ENCODE results near the gene CMTM4. TPM values are rescaled to one million over a fixed set of nuclear protein-coding genes. Genes with fewer than 3 reads are reported as not detected.
A peak's percentile ranks its signal among the peaks of the same experiment; 100 is the strongest.

Gene CMTM4
- 34.8 and 35.0 TPM in 2 replicates for total RNA-seq (2014; rRNA removed; shearing (Covaris generic))

- DNase-seq (ENCODE audit: low spot score): peak; percentile 70
Measured at GRCh38 chr16:66696669-66697630, at the start of gene CMTM4. CMTM4 (minus strand) TSS chr16:66696743; CDS start chr16:66696525, 218 bp downstream.

DNA sequence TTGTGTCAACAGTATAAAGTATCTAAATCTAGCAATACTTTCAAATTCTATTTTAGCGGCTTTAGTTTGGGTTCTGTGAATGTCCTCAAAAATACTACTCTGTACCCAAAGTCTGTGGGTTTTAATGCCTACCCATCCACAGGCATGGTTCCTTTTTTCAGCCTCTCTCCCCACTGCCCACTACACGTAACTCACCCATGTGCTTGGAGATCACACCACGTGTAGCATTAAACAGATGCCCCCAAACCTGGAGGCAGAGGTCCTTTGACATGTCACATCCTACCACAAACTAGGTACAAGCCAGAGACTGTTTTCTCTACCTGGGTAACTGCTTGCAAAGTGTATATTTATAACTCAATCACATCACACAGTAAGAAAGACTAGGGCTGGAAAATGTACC lies 49.5 kb upstream of the CMTM4 start:
- DNase-seq (ENCODE audit: low spot score): no peak

- no peak for DNase-seq (ENCODE audit: low spot score)
Measured at GRCh38 chr16:66741950-66742808, 45.6 kb upstream of the CMTM4 start.

DNA sequence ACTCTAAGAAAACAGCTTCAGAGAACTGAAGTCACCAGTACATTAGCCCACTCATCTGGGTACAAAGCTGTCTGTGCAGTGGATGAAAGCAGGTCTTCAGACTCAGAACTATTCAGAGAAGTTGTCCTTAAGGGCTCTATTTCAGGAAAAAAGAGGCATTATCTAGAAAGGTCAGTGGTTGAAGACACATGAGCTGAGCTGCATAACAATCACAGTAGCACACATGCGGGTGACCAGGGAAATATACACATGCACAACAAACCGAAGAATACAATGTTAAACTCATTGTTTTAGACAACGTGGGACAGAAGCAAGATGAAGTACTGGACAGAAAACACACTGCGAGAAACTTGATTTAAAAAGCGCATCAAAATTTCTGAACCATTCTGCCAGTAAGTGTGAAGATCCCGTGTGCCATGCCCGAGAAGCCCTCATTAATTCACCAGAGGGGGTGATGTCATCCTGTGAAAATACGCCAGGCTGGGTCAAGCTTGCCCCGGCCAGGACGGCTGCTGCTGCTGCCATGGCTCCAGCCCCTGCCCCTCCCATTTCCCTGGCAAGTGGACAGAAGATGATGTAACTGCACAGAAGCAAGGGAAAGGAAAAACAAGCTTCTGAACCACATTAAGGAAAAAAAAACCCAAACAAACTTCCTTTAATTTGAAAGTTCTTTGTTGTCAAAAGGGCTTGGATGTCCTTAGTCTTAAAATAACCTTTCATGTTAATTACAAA lies 44.8 kb upstream of the CMTM4 start:
- peak; percentile 74 for DNase-seq (ENCODE audit: low spot score)

DNA sequence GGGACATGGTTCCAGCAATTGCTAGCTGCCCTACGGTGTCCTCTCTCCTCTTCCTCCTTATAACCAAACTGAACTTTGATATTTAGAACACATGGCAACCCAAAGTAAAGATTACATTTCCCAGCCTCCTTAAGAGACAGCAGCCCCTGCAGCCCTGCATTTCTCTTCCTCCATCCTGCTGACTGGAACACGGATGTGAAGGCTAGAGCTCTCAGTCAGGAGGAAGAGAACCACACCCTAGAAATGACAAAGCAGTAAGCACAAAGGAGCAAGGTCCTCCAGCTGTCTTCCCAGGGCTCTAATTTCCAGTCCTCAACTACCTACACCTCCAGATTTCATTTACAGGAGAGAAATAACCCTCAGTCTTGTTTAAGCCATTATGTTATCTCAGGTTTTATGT lies 44.0 kb upstream of the CMTM4 start:
- DNase-seq (ENCODE audit: low spot score): peak; percentile 35

- DNase-seq (ENCODE audit: low spot score): peak; percentile 30
Measured at GRCh38 chr16:66740010-66740409, 43.5 kb upstream of the CMTM4 start.

- DNase-seq (ENCODE audit: low spot score): no peak
Measured at GRCh38 chr16:66735891-66736290, 39.3 kb upstream of the CMTM4 start.

- no peak for DNase-seq (ENCODE audit: low spot score)
Measured at GRCh38 chr16:66731101-66731500, 34.6 kb upstream of the CMTM4 start.

- no peak for DNase-seq (ENCODE audit: low spot score)
Measured at GRCh38 chr16:66728804-66729203, 32.3 kb upstream of the CMTM4 start.

GRCh38 chr16:66728117-66728787 lies 31.7 kb upstream of the CMTM4 start:
- peak; percentile 57 for DNase-seq (ENCODE audit: low spot score)

DNA sequence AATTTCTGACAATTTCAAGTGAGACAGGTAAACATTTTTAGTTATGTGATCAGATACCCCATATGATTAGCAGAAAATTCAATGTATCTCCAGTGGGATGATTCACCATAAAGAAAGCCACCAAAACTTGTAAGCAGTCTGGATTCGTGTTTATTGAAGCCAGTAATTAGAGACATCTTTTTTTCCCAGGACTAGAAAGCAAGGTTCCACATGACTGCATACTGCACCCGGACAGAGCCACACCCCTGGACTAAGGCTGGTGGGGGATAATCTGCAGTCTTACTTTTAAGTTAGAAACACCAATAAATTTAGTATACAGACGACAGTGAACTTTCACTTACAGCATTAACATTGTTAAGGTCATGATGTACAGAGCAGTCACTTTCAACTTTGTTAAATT lies 24.2 kb upstream of the CMTM4 start:
- no peak for DNase-seq (ENCODE audit: low spot score)

DNA sequence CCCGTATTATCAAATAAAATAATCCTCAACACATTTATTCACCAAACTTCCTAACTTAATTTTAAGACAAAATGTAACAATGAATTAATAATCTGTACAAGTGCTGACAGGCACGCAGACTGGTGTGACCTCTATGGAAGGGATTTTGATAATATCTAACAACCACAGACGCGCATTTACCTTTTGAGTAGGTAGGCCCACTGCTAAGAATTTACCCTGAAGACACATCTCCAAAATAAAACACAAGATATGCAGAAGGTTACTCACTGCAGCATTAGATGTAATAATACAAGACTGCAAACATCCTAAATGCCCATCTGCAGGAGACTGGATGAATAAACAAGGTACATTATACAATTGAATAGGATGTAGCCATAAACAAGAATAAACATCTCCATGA lies 22.7 kb upstream of the CMTM4 start:
- DNase-seq (ENCODE audit: low spot score): no peak

DNA sequence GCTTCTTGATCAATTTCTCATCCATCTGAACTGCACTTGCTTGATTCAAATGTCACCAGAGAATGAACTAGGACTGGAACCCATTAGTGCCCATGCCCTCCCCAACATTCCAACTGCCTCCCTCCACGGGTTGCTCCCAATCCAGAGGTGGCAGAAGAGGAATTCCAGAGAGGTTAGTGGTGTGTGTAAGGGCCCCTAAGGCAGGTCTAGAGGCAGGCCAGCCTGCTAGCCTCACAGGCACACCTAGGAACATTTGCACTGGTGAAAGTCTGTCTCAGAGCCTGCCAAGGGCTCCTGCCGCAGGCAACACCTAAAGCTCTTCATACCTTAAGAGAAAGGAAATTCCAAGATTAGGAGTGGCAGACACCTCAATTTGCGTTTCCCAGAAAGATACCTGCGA lies 21.2 kb upstream of the CMTM4 start:
- DNase-seq (ENCODE audit: low spot score): no peak

GRCh38 chr16:66717112-66717675 lies 20.7 kb upstream of the CMTM4 start:
- DNase-seq (ENCODE audit: low spot score): peak; percentile 58

- no peak for DNase-seq (ENCODE audit: low spot score)
Measured at GRCh38 chr16:66714654-66715307, 18.2 kb upstream of the CMTM4 start.

DNA sequence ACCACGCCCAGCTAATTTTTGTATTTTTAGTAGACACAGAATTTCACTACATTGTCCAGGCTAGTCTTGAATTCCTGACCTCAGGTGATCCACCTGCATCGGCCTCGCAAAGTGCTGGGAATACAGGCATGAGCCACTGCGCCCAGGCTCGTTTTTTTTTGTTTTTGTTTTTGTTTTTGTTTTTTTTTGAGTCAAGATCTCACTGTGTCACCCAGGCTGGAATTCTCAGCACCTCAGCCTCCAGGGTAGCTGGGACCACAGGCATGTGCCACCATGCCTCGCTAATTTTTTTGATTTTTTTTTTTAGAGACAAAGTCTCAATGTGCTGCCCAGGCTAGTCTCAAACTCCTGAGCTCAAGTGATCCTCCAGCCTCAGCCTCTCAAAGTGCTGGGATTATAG lies 17.5 kb upstream of the CMTM4 start:
- DNase-seq (ENCODE audit: low spot score): no peak

- DNase-seq (ENCODE audit: low spot score): no peak
Measured at GRCh38 chr16:66713076-66713475, 16.5 kb upstream of the CMTM4 start.

DNA sequence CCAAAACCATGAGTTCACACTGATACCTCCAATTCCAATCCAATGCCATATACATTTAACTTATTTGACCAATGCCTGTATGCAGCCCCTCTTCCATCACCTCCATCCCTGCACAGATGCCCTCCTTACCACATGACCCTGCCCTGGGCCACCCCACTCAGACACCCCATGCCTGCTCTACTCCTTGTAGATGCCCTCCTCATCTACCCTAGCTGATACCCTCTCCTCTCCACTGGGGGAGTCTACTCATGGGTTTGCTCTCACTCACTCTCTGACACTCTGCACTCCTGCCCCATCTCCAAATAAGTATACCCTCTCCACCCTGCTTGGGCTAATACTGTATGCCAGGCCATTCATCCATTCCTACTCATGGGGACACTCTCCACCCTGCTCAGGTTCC lies 16.0 kb upstream of the CMTM4 start:
- DNase-seq (ENCODE audit: low spot score): no peak

GRCh38 chr16:66711581-66711980 lies 15.0 kb upstream of the CMTM4 start:
- DNase-seq (ENCODE audit: low spot score): no peak

DNA sequence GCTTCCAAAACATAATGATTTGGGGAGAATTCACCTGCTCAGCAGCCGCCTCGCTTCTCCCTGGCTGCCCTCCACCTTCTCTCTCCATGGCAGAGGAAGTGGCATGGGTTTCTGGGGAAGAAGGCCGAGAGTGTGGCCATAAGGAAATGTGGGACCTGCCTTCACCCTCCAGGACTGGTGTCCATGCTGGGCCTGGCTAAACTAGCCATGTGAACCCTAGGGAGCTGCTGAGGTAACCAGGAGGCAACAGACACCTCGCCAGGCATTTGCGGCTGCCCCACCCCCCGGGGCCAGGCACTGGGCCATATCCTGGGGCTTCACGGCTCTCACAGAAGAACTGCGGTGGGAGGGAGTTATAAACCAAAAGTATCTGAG lies 9.9 kb upstream of the CMTM4 start:
- DNase-seq (ENCODE audit: low spot score): peak; percentile 24

All from A172 (cell line).